Measurements from ENCODE around the gene PRKG1. TPM values are rescaled to one million over a fixed set of nuclear protein-coding genes. Genes with fewer than 3 reads are reported as not detected.

PRKG1 gene
- total and polyA plus RNA-seq, 4 donors: 0.46 to 5.1 (median 1.5) TPM

GRCh38 chr10:52194191-52194590 lies 1119.9 kb downstream of the PRKG1 start:
- H3K4me3 ChIP-seq (ENCODE audit: low read depth in 1 of 3, low read length in 3 of 3): no peak overlapping the region
- H3K9ac ChIP-seq (ENCODE audit: low read depth in 1 of 2, low read length in 2 of 2): no peak overlapping the region
- TF ChIP-seq REST (IDR thresholded peaks at IDR 0.05) (no peak), GABPA (IDR thresholded peaks at IDR 0.05 in 1 of 2, conservative IDR thresholded peaks at IDR 0.05 in 1 of 2) (no peak), RXRA (IDR thresholded peaks at IDR 0.05) (no peak), EGR1 (IDR thresholded peaks at IDR 0.05; ENCODE audit: low read depth in 2 of 2) (no peak), FOXA1 (IDR thresholded peaks at IDR 0.05) (no peak)
- H3K27me3 ChIP-seq (ENCODE audit: control insufficient read depth in 4 of 4, insufficient read depth in 4 of 4, low read length in 3 of 4): no peaks in the 10 kb centered on the region
- 92% methylated on average over 3 of the region's 3 CpGs for WGBS
- no peak for DNase-seq (ENCODE audit: low spot score)
- no peaks in the 10 kb centered on the region for H3K9me3 ChIP-seq (ENCODE audit: control insufficient read depth in 4 of 4, low read length in 3 of 4)
- no peak overlapping the region for H3K27ac ChIP-seq (ENCODE audit: low read depth in 1 of 2, low read length in 2 of 2)
- no peaks in the 10 kb centered on the region for H3K36me3 ChIP-seq (ENCODE audit: control insufficient read depth in 4 of 4, insufficient read depth in 3 of 4, low read depth in 1 of 4, low read length in 3 of 4)
- H3K4me1 ChIP-seq (ENCODE audit: control insufficient read depth in 4 of 4, insufficient read depth in 4 of 4, low read length in 3 of 4): no peaks in the 10 kb centered on the region

- H3K36me3 ChIP-seq (ENCODE audit: control insufficient read depth in 4 of 4, insufficient read depth in 3 of 4, low read depth in 1 of 4, low read length in 3 of 4): no peaks in the 10 kb centered on the region
- TF ChIP-seq NR2F2 (IDR thresholded peaks at IDR 0.05) (no peak), GABPA (IDR thresholded peaks at IDR 0.05 in 1 of 2, conservative IDR thresholded peaks at IDR 0.05 in 1 of 2) (no peak), HNF4A (conservative IDR thresholded peaks at IDR 0.05) (no peak), REST (IDR thresholded peaks at IDR 0.05) (no peak), ATF3 (IDR thresholded peaks at IDR 0.05) (no peak), MAX (IDR thresholded peaks at IDR 0.05) (no peak), FOXA2 (IDR thresholded peaks at IDR 0.05) (no peak), CTCF (IDR thresholded peaks at IDR 0.05; ENCODE audit: low read depth, low read length, missing input control) (no peak), JUND (IDR thresholded peaks at IDR 0.05) (no peak), HNF4G (IDR thresholded peaks at IDR 0.05) (no peak), RXRA (IDR thresholded peaks at IDR 0.05) (no peak), ZBTB33 (IDR thresholded peaks at IDR 0.05) (no peak), YY1 (IDR thresholded peaks at IDR 0.05) (no peak), EGR1 (IDR thresholded peaks at IDR 0.05; ENCODE audit: low read depth in 2 of 2) (no peak), FOXA1 (IDR thresholded peaks at IDR 0.05) (no peak), SP1 (IDR thresholded peaks at IDR 0.05) (no peak)
- H3K9me3 ChIP-seq (ENCODE audit: control insufficient read depth in 4 of 4, low read length in 3 of 4): no peaks in the 10 kb centered on the region
- DNase-seq (ENCODE audit: low spot score): no peak
- H3K27ac ChIP-seq (ENCODE audit: low read depth in 1 of 2, low read length in 2 of 2): no peak overlapping the region
- H3K27me3 ChIP-seq (ENCODE audit: control insufficient read depth in 4 of 4, insufficient read depth in 4 of 4, low read length in 3 of 4): no peaks in the 10 kb centered on the region
- no peak overlapping the region for H3K4me3 ChIP-seq (ENCODE audit: low read depth in 1 of 3, low read length in 3 of 3)
- no peak overlapping the region for H3K9ac ChIP-seq (ENCODE audit: low read depth in 1 of 2, low read length in 2 of 2)
- H3K4me1 ChIP-seq (ENCODE audit: control insufficient read depth in 4 of 4, insufficient read depth in 4 of 4, low read length in 3 of 4): no peaks in the 10 kb centered on the region
Measured at GRCh38 chr10:52194716-52195115, 1120.4 kb downstream of the PRKG1 start.
